Astrocyte of the cerebellum (primary cell): ENCODE results near the gene CFAP299.

Experiments used
- DNase-seq: peaks from one replicate; pipeline ENCODE4 v3.0.0-alpha.2; 2011; ENCODE audit warnings: low read depth
- H3K4me3 ChIP-seq: 2 replicates; pipeline ENCODE4 v1.5.1; 2011; ENCODE audit warnings: mild to moderate bottlenecking, low read depth, low read length, moderate library complexity
- CTCF ChIP-seq: IDR thresholded peaks from 2 replicates; pipeline ENCODE4 v1.5.1; 2012; ENCODE audit warnings: low read length, low read depth, moderate library complexity, mild to moderate bottlenecking; ENCODE audit errors: missing control alignments
- in situ Hi-C: cut with HindIII; loops from 2 replicates; pipeline ENCODE4 v1.10.0; 2017; ENCODE audit warnings: low sequenced_read_pairs

The CFAP299 gene

GRCh38 chr4:80839281-80839680 is 503.8 kb downstream of the CFAP299 start:
- in situ Hi-C loops, result no loop called here
- no peak for DNase-seq
- no peak for TF ChIP-seq CTCF
- no peak overlapping the region for H3K4me3 ChIP-seq

GRCh38 chr4:80839792-80840191 is 504.3 kb downstream of the CFAP299 start:
- no peak overlapping the region for H3K4me3 ChIP-seq
- in situ Hi-C loops, result no loop called here
- no peak for TF ChIP-seq CTCF

GRCh38 chr4:80840396-80840795 is 504.9 kb downstream of the CFAP299 start:
- no peak overlapping the region for H3K4me3 ChIP-seq
- no peak for DNase-seq
- no peak for TF ChIP-seq CTCF
- in situ Hi-C loops, result no loop called here

More at GRCh38 chr4:80839792-80840191, 504.3 kb downstream of the CFAP299 start:
- no peak for DNase-seq

- H3K4me3 ChIP-seq, result no peak overlapping the region
- no peak for TF ChIP-seq CTCF
- in situ Hi-C loops, result no loop called here
- no peak for DNase-seq
Measured at GRCh38 chr4:80841587-80842281, 506.2 kb downstream of the CFAP299 start.

GRCh38 chr4:80846210-80846609 is 510.7 kb downstream of the CFAP299 start:
- DNase-seq, result no peak
- TF ChIP-seq CTCF, result no peak
- in situ Hi-C loops, result no loop called here
- no peak overlapping the region for H3K4me3 ChIP-seq

GRCh38 chr4:80852061-80852460 is 516.5 kb downstream of the CFAP299 start:
- in situ Hi-C loops, result no loop called here
- TF ChIP-seq CTCF, result no peak
- H3K4me3 ChIP-seq, result no peak overlapping the region
- DNase-seq, result peak; percentile 3

- no peak for DNase-seq
- no peak for TF ChIP-seq CTCF
- H3K4me3 ChIP-seq, result no peak overlapping the region
- in situ Hi-C loops, result no loop called here
Measured at GRCh38 chr4:80873571-80873970, 538.0 kb downstream of the CFAP299 start.
